GM10266 (cell line): ENCODE data around the gene PITRM1.

ENCODE experiments used
- DNase-seq: peaks from one replicate; pipeline ENCODE4 v3.0.0; 2012; ENCODE audit errors: extremely low spot score
- TF ChIP-seq, protein P1 (sequence below): IDR thresholded peaks from 2 replicates; pipeline ENCODE4 v1.5.1; 2012; ENCODE audit warnings: mild to moderate bottlenecking, low read depth; ENCODE audit not compliant: control insufficient read depth, insufficient read depth; ENCODE audit errors: missing control alignments

Gene PITRM1

DNA sequence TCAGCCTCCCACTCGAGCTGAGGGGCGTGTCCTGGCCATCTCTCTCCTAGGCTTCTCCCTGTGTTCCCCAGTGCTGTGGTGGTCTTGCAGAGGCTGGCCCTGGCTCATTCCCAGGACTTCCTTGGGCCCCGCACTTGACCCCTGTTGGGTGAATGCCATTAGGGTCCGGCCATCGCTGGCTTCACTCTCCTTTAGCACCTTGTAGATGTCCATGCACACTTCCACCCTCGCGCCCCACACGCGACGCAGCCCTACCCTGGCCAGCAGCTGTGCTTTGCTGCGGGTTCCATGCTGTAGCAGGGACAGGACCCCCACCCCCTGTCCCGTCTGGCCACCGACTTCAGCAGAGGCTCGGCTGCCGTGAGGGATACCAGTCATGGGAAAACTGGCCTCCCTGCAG is 46.3 kb downstream of the PITRM1 start:
- TF ChIP-seq, protein P1, sequence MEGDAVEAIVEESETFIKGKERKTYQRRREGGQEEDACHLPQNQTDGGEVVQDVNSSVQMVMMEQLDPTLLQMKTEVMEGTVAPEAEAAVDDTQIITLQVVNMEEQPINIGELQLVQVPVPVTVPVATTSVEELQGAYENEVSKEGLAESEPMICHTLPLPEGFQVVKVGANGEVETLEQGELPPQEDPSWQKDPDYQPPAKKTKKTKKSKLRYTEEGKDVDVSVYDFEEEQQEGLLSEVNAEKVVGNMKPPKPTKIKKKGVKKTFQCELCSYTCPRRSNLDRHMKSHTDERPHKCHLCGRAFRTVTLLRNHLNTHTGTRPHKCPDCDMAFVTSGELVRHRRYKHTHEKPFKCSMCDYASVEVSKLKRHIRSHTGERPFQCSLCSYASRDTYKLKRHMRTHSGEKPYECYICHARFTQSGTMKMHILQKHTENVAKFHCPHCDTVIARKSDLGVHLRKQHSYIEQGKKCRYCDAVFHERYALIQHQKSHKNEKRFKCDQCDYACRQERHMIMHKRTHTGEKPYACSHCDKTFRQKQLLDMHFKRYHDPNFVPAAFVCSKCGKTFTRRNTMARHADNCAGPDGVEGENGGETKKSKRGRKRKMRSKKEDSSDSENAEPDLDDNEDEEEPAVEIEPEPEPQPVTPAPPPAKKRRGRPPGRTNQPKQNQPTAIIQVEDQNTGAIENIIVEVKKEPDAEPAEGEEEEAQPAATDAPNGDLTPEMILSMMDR, result no peak
- DNase-seq, result no peak

DNA sequence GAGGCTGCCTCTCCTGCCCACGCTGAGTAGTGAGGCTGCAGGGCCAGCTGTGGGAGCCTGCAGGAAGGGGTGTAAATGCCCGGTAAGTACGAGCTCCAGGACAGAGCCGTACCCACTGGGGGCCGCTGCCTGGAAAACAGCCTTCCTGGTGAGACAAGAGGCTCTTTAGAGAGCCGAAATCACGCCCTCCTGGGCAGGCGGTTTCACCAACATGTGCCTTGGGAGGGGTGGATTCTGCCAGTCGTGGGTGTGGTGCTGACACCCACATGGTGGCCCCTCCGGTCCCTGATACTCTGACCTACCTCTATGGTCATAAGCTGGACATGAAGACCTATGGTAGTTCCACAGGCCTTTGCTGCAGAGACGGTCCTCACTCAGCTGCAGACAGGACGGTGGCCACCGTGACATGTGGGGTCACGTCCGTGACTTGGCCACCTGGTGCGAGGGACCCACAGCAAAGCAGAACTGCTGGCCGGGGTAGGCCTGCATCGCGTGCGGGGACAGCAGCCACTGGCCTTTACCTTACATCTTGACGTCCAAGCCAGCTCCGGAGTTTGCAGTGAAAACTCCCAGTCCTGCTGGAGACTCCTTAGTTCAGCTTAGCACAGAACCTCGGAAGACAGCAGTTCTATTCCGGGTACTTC is 46.9 kb downstream of the PITRM1 start:
- TF ChIP-seq, protein P1, result no peak
- DNase-seq, result no peak

DNA sequence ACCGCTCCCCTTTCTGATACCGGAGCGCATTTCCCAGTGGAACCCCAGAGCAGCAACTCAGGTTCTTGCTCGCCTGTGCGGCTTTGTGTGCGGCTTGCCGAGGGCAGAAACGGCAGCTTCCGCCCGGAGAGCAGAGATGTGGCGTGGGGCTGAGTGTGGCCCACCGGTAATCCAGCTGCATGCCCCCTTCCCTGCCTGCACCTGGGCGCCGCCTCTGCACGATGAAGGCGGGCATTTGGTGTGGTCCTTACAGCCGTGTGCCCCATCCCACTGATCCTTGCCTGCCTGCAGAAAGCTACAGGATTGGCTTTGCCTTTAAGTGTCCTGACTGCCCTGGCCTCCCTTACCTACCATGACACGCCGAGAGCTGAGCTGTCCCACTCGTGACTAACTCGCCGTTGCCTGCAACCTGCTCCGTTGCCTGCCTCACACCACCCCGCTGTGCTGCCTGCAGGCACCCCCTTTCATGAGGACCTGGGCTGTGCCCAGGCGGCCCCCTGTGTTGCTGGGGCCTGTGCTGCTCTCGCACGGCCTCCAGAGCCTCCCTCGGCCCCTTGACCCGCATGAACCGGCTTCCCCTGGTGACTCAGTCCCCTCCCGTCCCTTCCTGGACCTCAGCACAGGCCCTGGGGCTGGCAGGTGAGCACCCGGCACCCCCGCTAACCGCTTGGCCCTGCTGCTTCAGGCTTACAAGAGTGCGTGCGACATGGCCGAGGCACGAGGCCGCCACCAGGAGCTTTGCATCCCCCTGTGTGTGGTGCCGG is 48.0 kb downstream of the PITRM1 start:
- TF ChIP-seq, protein P1, result no peak
- DNase-seq, result no peak

DNA sequence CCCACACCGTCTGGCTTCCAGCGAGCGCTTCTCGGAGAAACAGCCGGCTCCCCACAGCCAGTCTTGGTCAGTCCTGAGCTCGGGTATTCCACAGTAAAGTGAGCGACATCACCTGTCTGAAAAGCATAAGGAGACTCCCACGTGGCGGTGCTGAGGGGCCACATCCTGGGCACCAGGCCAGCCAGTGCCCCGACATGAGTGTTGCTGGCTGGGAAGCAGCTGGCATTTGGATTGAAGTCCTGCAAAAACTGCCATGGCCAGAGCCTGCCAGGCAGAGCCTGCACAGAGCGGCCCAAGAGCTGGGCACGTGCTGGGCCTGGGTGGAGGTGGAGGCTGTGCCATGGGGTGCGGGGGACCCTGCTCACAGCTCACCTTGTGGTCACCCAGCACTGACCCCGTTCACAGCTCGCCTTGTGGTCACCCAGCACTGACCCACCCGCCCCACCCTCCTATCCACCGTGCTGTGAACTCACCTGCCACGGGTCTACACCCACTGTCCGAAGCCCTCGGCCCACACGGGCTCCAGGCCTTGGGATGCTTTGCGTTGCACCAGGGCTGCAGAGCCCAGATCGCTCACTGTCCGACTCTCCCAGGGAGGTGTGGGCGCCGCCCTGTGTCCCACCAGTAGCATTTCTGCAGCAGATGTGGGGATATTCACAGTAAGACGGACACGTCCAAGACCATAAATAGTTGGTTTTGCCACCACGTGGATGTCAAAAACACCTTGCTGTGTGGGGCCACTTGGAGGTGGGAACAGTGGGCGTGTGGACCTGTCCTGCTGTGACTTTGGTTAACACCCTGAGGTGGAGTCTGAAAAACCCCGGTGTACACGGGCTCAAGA is 48.8 kb downstream of the PITRM1 start:
- TF ChIP-seq, protein P1, result no peak
- DNase-seq, result no peak

DNA sequence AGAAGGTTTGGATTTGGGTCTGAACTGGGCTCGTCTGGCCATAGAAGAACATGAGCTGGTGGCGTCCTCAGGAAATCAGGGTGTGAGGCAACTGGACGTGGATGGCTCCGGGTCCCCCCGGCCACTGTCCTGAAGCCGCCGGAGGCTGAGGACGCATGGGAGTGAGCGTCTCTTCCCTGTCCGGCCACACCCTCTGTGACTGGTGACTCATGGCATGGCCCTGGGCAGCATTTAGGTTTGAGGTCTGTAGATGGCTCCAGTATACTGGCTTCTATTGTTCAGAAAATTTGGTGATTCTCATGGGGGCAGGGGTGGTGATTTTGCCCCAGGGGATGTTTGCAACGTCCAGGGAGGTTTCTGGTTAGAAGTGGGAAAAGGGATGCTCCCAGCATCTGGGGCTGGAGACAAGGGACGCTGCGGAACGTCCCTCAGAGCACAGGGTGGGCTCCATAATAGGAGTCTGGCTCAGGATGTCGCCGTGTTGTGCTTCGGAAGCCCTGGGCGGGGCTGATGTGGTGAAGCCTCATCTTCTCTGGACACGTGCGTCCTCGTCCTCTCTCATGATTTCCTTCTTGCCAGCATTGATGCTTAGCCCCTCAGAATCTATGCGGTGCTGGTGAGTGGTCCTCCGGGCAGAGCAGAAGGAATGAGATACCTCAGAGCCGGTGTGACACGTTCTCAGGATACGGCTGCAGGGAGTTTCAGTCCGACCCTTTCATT is 49.9 kb downstream of the PITRM1 start:
- TF ChIP-seq, protein P1, result no peak

DNA sequence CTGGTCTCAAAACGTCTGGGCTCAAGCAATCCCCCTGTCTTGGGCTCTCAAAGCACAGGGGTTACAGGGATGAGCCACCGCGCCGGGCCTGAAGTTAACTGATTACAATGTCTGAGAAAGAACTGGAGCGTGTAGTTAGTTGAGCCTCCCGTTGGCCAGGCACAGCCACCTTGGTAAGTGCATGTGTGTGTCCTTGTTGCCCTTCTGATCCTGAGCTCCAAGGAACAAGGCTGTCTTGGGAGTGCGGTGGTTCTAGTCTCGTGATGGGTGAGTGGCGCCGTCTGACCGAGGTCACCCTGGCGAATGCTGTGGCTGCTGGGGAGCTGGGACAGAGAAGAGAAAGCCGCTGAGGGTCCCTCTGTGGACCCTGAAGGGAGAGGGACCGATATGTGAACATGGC is 50.5 kb downstream of the PITRM1 start:
- no peak for DNase-seq
- TF ChIP-seq, protein P1, result no peak

More for the DNA sequence above, 49.9 kb downstream of the PITRM1 start:
- no peak for DNase-seq
